CD14-positive monocyte (primary cell): Measurements from ENCODE around the gene TTC9B. TPM values are rescaled to one million over a fixed set of nuclear protein-coding genes. Genes with fewer than 3 reads are reported as not detected.
"Not testable (repeated sequence)": the region's sequence is repeated elsewhere in the genome, so short reads cannot be mapped to it uniquely, and the experiment has no call there.

Source experiments
- DNase-seq, 3 donors: peaks; one replicate each; pipeline ENCODE4 v3.0.0-alpha.2; 2011 to 2022
- H2AFZ ChIP-seq: 2 replicates; pipeline ENCODE4 v1.6.0; 2012; ENCODE audit warnings: mild to moderate bottlenecking, low read depth, low read length, inconsistent platforms; ENCODE audit not compliant: insufficient read depth, poor library complexity, severe bottlenecking
- H3K27ac ChIP-seq, 2 donors: 1 replicate in 1 of 2; 2 replicates in 1 of 2; pipeline ENCODE4 v1.5.1; 2012 to 2013; ENCODE audit warnings: low read length in 2 of 2, control low read depth in 1 of 2, inconsistent platforms in 1 of 2, low read depth in 1 of 2, mild to moderate bottlenecking in 1 of 2
- H3K27me3 ChIP-seq, 2 donors: one replicate each; pipeline versions ENCODE4 v1.6.0 to v1.6.1; 2011 to 2013; ENCODE audit warnings: low read length in 2 of 2; ENCODE audit not compliant: control insufficient read depth in 2 of 2, insufficient read depth in 2 of 2
- H3K36me3 ChIP-seq, 2 donors: replicated peaks in 1 of 2; 1 replicate in 1 of 2; 2 replicates in 1 of 2; pipeline versions ENCODE4 v1.5.1 to v1.6.1; 2012 to 2013; ENCODE audit warnings: low read length in 2 of 2, control low read depth in 1 of 2, inconsistent platforms in 1 of 2, mild to moderate bottlenecking in 1 of 2; ENCODE audit not compliant: insufficient read depth in 2 of 2, control insufficient read depth in 1 of 2
- H3K4me1 ChIP-seq, 2 donors: 1 replicate in 1 of 2; 2 replicates in 1 of 2; pipeline versions ENCODE4 v1.5.1 to v1.6.1; 2012 to 2013; ENCODE audit warnings: low read length in 2 of 2, control low read depth in 1 of 2, inconsistent platforms in 1 of 2, mild to moderate bottlenecking in 1 of 2, moderate library complexity in 1 of 2; ENCODE audit not compliant: insufficient read depth in 2 of 2, control insufficient read depth in 1 of 2
- H3K4me2 ChIP-seq: replicated peaks from 2 replicates; pipeline ENCODE3; 2012; ENCODE audit warnings: low read length, moderate library complexity, mild to moderate bottlenecking; ENCODE audit not compliant: poor library complexity, severe bottlenecking; ENCODE audit errors: extremely low read depth
- H3K4me3 ChIP-seq, 3 experiments: fragments of 200-600 bp in 1 of 3; sonication (generic) in 1 of 3; replicated peaks in 1 of 3; 1 replicate in 2 of 3; 2 replicates in 1 of 3; pipeline ENCODE4 v1.5.1; 2011 to 2013; ENCODE audit warnings: low read length in 3 of 3, mild to moderate bottlenecking in 3 of 3, control low read depth in 2 of 3, low read depth in 2 of 3, inconsistent platforms in 1 of 3, moderate library complexity in 1 of 3
- H3K79me2 ChIP-seq: 2 replicates; pipeline ENCODE4 v1.6.0; 2012; ENCODE audit warnings: mild to moderate bottlenecking, control low read depth, inconsistent platforms, low read length, moderate library complexity; ENCODE audit not compliant: insufficient read depth
- H3K9ac ChIP-seq: 2 replicates; pipeline ENCODE4 v1.6.0; 2017; ENCODE audit warnings: low read length, mild to moderate bottlenecking; ENCODE audit not compliant: insufficient read depth, poor library complexity, severe bottlenecking
- H3K9me3 ChIP-seq, 2 donors: replicated peaks in 1 of 2; 1 replicate in 1 of 2; 2 replicates in 1 of 2; pipeline versions ENCODE4 v1.5.1 to v1.6.1; 2012 to 2013; ENCODE audit warnings: low read length in 2 of 2, control low read depth in 1 of 2; ENCODE audit not compliant: control insufficient read depth in 1 of 2, insufficient read depth in 1 of 2
- H4K20me1 ChIP-seq: 2 replicates; pipeline ENCODE4 v1.6.0; 2012; ENCODE audit warnings: mild to moderate bottlenecking, low read length, control low read depth, moderate library complexity; ENCODE audit not compliant: insufficient read depth
- H3K27ac Mint-ChIP-seq, 7 donors: one replicate each; pipeline ENCODE4 v1.8.0; 2020; ENCODE audit warnings: mild to moderate bottlenecking in 7 of 7, mixed read lengths in 7 of 7, moderate library complexity in 6 of 7, inconsistent platforms in 2 of 7
- H3K27me3 Mint-ChIP-seq, 3 donors: one replicate each; pipeline ENCODE4 v1.8.0; 2021 to 2022; ENCODE audit warnings: low read depth in 3 of 3, mild to moderate bottlenecking in 3 of 3, mixed read lengths in 3 of 3, moderate library complexity in 3 of 3, inconsistent platforms in 1 of 3
- H3K36me3 Mint-ChIP-seq, 2 donors: one replicate each; pipeline ENCODE4 v1.8.0; 2020; ENCODE audit warnings: mixed read lengths in 2 of 2, inconsistent platforms in 1 of 2, mild to moderate bottlenecking in 1 of 2
- H3K4me1 Mint-ChIP-seq: one replicate; pipeline ENCODE4 v1.8.0; 2020; ENCODE audit warnings: mild to moderate bottlenecking, mixed read lengths
- H3K4me3 Mint-ChIP-seq, 2 donors: one replicate each; pipeline ENCODE4 v1.8.0; 2020; ENCODE audit warnings: mild to moderate bottlenecking in 2 of 2, mixed read lengths in 2 of 2, moderate library complexity in 1 of 2
- H3K9me3 Mint-ChIP-seq, 7 donors: one replicate each; pipeline ENCODE4 v1.8.0; 2020 to 2022; ENCODE audit warnings: mixed read lengths in 7 of 7, mild to moderate bottlenecking in 6 of 7, moderate library complexity in 6 of 7, inconsistent platforms in 2 of 7
- CTCF ChIP-seq: fragments of 200-600 bp; IDR thresholded peaks from one replicate; pipeline ENCODE4 v1.8.0; 2022; ENCODE audit warnings: antibody characterized with exemption, mild to moderate bottlenecking
- WGBS: methylation state at CpG from one replicate; pipeline ENCODE4 v1.1.5; 2013; ENCODE audit warnings: missing lambda C conversion rate; ENCODE audit not compliant: insufficient coverage; 5-methylcytosine and 5-hydroxymethylcytosine counted together
- intact Hi-C, 2 donors: fragments of 100-400 bp; cut with micrococcal nuclease; formaldehyde crosslinking; loops; one replicate each; pipeline versions ENCODE4 v1.15.0 to v1.15.1; 2023
- polyA plus RNA-seq, 3 donors: library from polyadenylated mRNA; depleted of rRNA in 1 of 3; unstranded in 2 of 3; stranded (reverse) in 1 of 3; fragments of 300-500 nt in 2 of 3; fragments of >200 nt in 1 of 3; fragmentation: Illumina TruSeq in 2 of 3; gene quantifications; 1 replicate in 2 of 3; 2 replicates in 1 of 3; pipeline ENCODE4 v1.2.3, GENCODE V29; 2012 to 2021

The TTC9B gene
- polyA plus RNA-seq, 3 donors = not detected

- peak overlapping the region in 1 of 2 donors; percentile 81 for H3K4me3 Mint-ChIP-seq
- H3K27me3 ChIP-seq = peaks cover 48 to 79% of the 10 kb centered on the region in 2 donors
- peaks cover 10 to 25% of the 10 kb centered on the region in 2 donors for H3K9me3 ChIP-seq
- intact Hi-C loops = loop anchor here in 1 of 2 donors (5.0 kb wide), 1 partner anchor 78 kb away; no protein-coding TSS in a partner anchor
- WGBS = 88% methylated on average over 7 of the region's 9 CpGs
- TF ChIP-seq CTCF = no peak
- no peaks in the 10 kb centered on the region for H3K79me2 ChIP-seq
- H3K4me1 Mint-ChIP-seq = peaks cover 7% of the 10 kb centered on the region
- no peak overlapping the region for H3K9ac ChIP-seq
- peaks cover 2 to 3% of the 10 kb centered on the region in 2 donors for H3K36me3 Mint-ChIP-seq
- no peaks in the 10 kb centered on the region for H3K36me3 ChIP-seq
- peaks cover 86 to 94% (median 94%) of the 10 kb centered on the region in 3 donors for H3K27me3 Mint-ChIP-seq
- no peaks in the 10 kb centered on the region for H4K20me1 ChIP-seq
- H3K9me3 Mint-ChIP-seq = peaks cover 10 to 33% (median 28%) of the 10 kb centered on the region in 7 donors
- H2AFZ ChIP-seq = no peak overlapping the region
- DNase-seq = no peak
- no peaks in the 10 kb centered on the region for H3K4me1 ChIP-seq
- no peak overlapping the region for H3K4me2 ChIP-seq
- H3K4me3 ChIP-seq = no peak overlapping the region
- no peak overlapping the region for H3K27ac Mint-ChIP-seq
- no peak overlapping the region for H3K27ac ChIP-seq
These were observed 2.5 kb upstream of the TTC9B start for GRCh38 chr19:40220674-40221073.

DNA sequence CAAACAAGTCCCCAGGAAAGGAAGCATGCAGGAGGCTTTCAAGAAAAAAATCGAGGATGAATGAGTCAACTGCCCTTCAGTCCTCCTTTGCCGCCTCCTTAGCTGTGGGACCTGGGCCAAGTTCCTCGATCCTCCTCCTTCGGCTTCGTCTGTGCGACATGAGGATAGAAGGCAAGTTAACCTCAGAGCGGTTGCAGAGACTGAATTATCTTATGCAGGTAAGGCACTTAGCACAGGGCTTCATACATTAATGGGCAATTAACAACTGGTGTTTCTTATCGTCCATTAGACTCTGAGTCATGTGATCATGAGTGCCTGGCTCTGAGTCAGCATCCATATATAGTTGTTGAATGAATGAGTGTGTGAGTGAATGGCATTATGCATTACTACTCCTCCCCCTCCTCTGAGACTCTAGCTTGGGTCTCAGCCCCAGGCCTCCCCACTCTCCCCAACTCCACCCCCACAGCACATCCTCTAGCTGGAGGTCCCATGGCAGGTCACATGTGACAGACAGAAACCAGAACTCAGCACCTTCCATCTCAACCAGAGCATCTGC, 1.6 kb upstream of the TTC9B start:
- Mint-ChIP-seq H3K9me3 (peaks cover 8 to 30% (median 22%) of the 10 kb centered on the region in 7 donors), H3K4me3 (peak overlapping the region in 1 of 2 donors; percentile 81), H3K27me3 (peaks cover 78 to 89% (median 88%) of the 10 kb centered on the region in 3 donors), H3K36me3 (peaks cover 2 to 3% of the 10 kb centered on the region in 2 donors), H3K27ac (no peak overlapping the region), H3K4me1 (peaks cover 4% of the 10 kb centered on the region)
- H3K79me2 ChIP-seq = no peaks in the 10 kb centered on the region
- 46% methylated on average over 4 of the region's 8 CpGs for WGBS
- no peak for TF ChIP-seq CTCF
- H3K4me3 ChIP-seq = no peak overlapping the region
- H3K9ac ChIP-seq = no peak overlapping the region
- no peak overlapping the region for H3K4me2 ChIP-seq
- H3K27ac ChIP-seq = no peak overlapping the region
- peaks cover 42 to 72% of the 10 kb centered on the region in 2 donors for H3K27me3 ChIP-seq
- peaks cover 10 to 20% of the 10 kb centered on the region in 2 donors for H3K9me3 ChIP-seq
- DNase-seq = peak; percentile 7 to 56 (median 16)
- H3K4me1 ChIP-seq = no peaks in the 10 kb centered on the region
- no peak overlapping the region for H2AFZ ChIP-seq
- no peaks in the 10 kb centered on the region for H3K36me3 ChIP-seq
- intact Hi-C loops = loop anchor here in 1 of 2 donors (5.0 kb wide), 1 partner anchor 77 kb away; no protein-coding TSS in a partner anchor
- no peaks in the 10 kb centered on the region for H4K20me1 ChIP-seq

DNA sequence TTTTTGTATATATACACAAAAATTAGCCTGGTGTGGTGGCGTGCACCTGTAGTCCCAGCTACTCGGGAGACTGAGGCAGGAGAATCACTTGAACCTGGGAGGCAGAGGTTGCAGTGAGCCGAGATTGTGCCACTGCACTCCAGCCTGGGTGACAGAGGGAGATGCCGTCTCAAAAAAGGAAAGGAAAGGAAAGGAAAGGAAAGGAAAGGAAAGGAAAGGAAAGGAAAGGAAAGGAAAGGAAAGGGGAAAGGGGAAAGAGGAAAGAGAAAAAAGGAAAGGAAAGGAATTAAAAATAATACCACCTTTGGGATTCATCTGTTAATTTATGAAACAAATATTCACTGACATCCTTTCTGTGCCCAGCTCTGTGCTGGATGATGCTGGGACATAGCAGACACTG, 845 bp upstream of the TTC9B start:
- H4K20me1 ChIP-seq, H3K36me3 Mint-ChIP-seq, H3K4me1 Mint-ChIP-seq, intact Hi-C loops, H3K79me2 ChIP-seq, H3K9ac ChIP-seq, H3K4me1 ChIP-seq, H3K4me3 ChIP-seq, H2AFZ ChIP-seq, H3K4me2 ChIP-seq, H3K36me3 ChIP-seq, H3K27ac ChIP-seq, DNase-seq: not testable (repeated sequence)
- H3K27me3 Mint-ChIP-seq = peaks cover 70 to 82% (median 80%) of the 10 kb centered on the region in 3 donors
- 100% methylated on average over 1 of the region's 4 CpGs for WGBS
- H3K27ac Mint-ChIP-seq = peak overlapping the region in 1 of 7 donors; percentile 6
- peaks cover 39 to 64% of the 10 kb centered on the region in 2 donors for H3K27me3 ChIP-seq
- H3K9me3 ChIP-seq = peaks cover 10 to 20% of the 10 kb centered on the region in 2 donors
- H3K9me3 Mint-ChIP-seq = peaks cover 8 to 28% (median 19%) of the 10 kb centered on the region in 7 donors
- peak overlapping the region in 1 of 2 donors; percentile 81 for H3K4me3 Mint-ChIP-seq
